ENCODE results near the gene MAPKAPK3.
A peak's percentile ranks its signal among the peaks of the same experiment; 100 is the strongest.

Gene MAPKAPK3

GRCh38 chr3:50617096-50617791 lies at the start of gene MAPKAPK3:
MAPKAPK3 (plus strand) TSS chr3:50617151; CDS start chr3:50617566, 415 bp downstream.
- DNase-seq (ENCODE audit: low read depth): no peak

- DNase-seq (ENCODE audit: low read depth): peak; percentile 89
Measured at GRCh38 chr3:50567386-50568167, 49.4 kb upstream of the MAPKAPK3 start, which contains the start of gene C3orf18. C3orf18 (minus strand) TSS chr3:50567747; CDS start chr3:50565699, 2,048 bp downstream.

- DNase-seq (ENCODE audit: low read depth): peak; percentile 82
Measured at GRCh38 chr3:50568947-50569749, 47.8 kb upstream of the MAPKAPK3 start, which contains the start of gene HEMK1. HEMK1 (plus strand) TSS chr3:50569522; CDS start chr3:50571105, 1,583 bp downstream.

- no peak for DNase-seq (ENCODE audit: low read depth)
Measured at GRCh38 chr3:50570508-50571279, 46.3 kb upstream of the MAPKAPK3 start.

GRCh38 chr3:50571486-50571885 lies 45.5 kb upstream of the MAPKAPK3 start:
- no peak for DNase-seq (ENCODE audit: low read depth)

GRCh38 chr3:50572158-50572557 lies 44.8 kb upstream of the MAPKAPK3 start:
- DNase-seq (ENCODE audit: low read depth): peak; percentile 64

- no peak for DNase-seq (ENCODE audit: low read depth)
Measured at GRCh38 chr3:50572801-50573371, 44.1 kb upstream of the MAPKAPK3 start.

GRCh38 chr3:50573566-50574443 lies 43.1 kb upstream of the MAPKAPK3 start:
- peak; percentile 40 for DNase-seq (ENCODE audit: low read depth)

GRCh38 chr3:50574444-50574831 lies 42.5 kb upstream of the MAPKAPK3 start:
- DNase-seq (ENCODE audit: low read depth): no peak

- no peak for DNase-seq (ENCODE audit: low read depth)
Measured at GRCh38 chr3:50575372-50575771, 41.6 kb upstream of the MAPKAPK3 start.

GRCh38 chr3:50577348-50577747 lies 39.6 kb upstream of the MAPKAPK3 start:
- no peak for DNase-seq (ENCODE audit: low read depth)

GRCh38 chr3:50580683-50581458 lies 36.1 kb upstream of the MAPKAPK3 start:
- DNase-seq (ENCODE audit: low read depth): no peak

- no peak for DNase-seq (ENCODE audit: low read depth)
Measured at GRCh38 chr3:50581459-50581842, 35.5 kb upstream of the MAPKAPK3 start.

- DNase-seq (ENCODE audit: low read depth): no peak
Measured at GRCh38 chr3:50582083-50582482, 34.9 kb upstream of the MAPKAPK3 start.

- DNase-seq (ENCODE audit: low read depth): no peak
Measured at GRCh38 chr3:50583897-50584296, 33.1 kb upstream of the MAPKAPK3 start.

GRCh38 chr3:50584391-50584790 lies 32.6 kb upstream of the MAPKAPK3 start:
- DNase-seq (ENCODE audit: low read depth): no peak

GRCh38 chr3:50585919-50586762 lies 30.8 kb upstream of the MAPKAPK3 start:
- no peak for DNase-seq (ENCODE audit: low read depth)

- no peak for DNase-seq (ENCODE audit: low read depth)
Measured at GRCh38 chr3:50586763-50587070, 30.2 kb upstream of the MAPKAPK3 start.

- no peak for DNase-seq (ENCODE audit: low read depth)
Measured at GRCh38 chr3:50587373-50587772, 29.6 kb upstream of the MAPKAPK3 start.
